HUES6 (cell line): Measurements from ENCODE around the gene DSCAM.

ENCODE experiments used
- H3K27ac ChIP-seq: 2 replicates; pipeline ENCODE4 v1.7.0; 2013; ENCODE audit warnings: low read depth, mild to moderate bottlenecking, low read length, inconsistent platforms
- H3K27me3 ChIP-seq: 2 replicates; pipeline ENCODE4 v1.6.1; 2013; ENCODE audit warnings: low read length; ENCODE audit not compliant: control insufficient read depth, insufficient read depth
- H3K36me3 ChIP-seq: 2 replicates; pipeline ENCODE4 v1.6.1; 2013; ENCODE audit warnings: low read length; ENCODE audit not compliant: control insufficient read depth, insufficient read depth
- H3K4me1 ChIP-seq: 2 replicates; pipeline ENCODE4 v1.6.1; 2013; ENCODE audit warnings: low read length; ENCODE audit not compliant: control insufficient read depth, insufficient read depth
- H3K4me3 ChIP-seq: 2 replicates; pipeline ENCODE4 v1.5.1; 2013; ENCODE audit warnings: low read depth, low read length
- H3K9ac ChIP-seq: one replicate; pipeline ENCODE4 v1.6.1; 2013; ENCODE audit warnings: mild to moderate bottlenecking, low read length
- H3K9me3 ChIP-seq: 2 replicates; pipeline ENCODE4 v1.6.1; 2013; ENCODE audit warnings: low read depth, low read length; ENCODE audit not compliant: control insufficient read depth, insufficient read depth

The DSCAM gene

GRCh38 chr21:40770435-40771055 lies 76.4 kb downstream of the DSCAM start:
- H3K36me3 ChIP-seq = no peaks in the 10 kb centered on the region
- no peaks in the 10 kb centered on the region for H3K9me3 ChIP-seq
- no peaks in the 10 kb centered on the region for H3K27me3 ChIP-seq
- H3K9ac ChIP-seq = no peak overlapping the region
- H3K4me1 ChIP-seq = no peaks in the 10 kb centered on the region
- no peak overlapping the region for H3K4me3 ChIP-seq
- H3K27ac ChIP-seq = no peak overlapping the region

- no peak overlapping the region for H3K4me3 ChIP-seq
- no peaks in the 10 kb centered on the region for H3K9me3 ChIP-seq
- no peak overlapping the region for H3K27ac ChIP-seq
- no peaks in the 10 kb centered on the region for H3K27me3 ChIP-seq
- no peaks in the 10 kb centered on the region for H3K4me1 ChIP-seq
- H3K36me3 ChIP-seq = no peaks in the 10 kb centered on the region
- H3K9ac ChIP-seq = no peak overlapping the region
Observed at GRCh38 chr21:40769231-40769630, 77.7 kb downstream of the DSCAM start.

- H3K27me3 ChIP-seq = no peaks in the 10 kb centered on the region
- no peak overlapping the region for H3K27ac ChIP-seq
- H3K9me3 ChIP-seq = no peaks in the 10 kb centered on the region
- no peaks in the 10 kb centered on the region for H3K36me3 ChIP-seq
- H3K4me3 ChIP-seq = no peak overlapping the region
- H3K9ac ChIP-seq = no peak overlapping the region
- H3K4me1 ChIP-seq = no peaks in the 10 kb centered on the region
Observed at GRCh38 chr21:40768056-40768455, 78.9 kb downstream of the DSCAM start.

- H3K9ac ChIP-seq = no peak overlapping the region
- no peaks in the 10 kb centered on the region for H3K27me3 ChIP-seq
- no peaks in the 10 kb centered on the region for H3K9me3 ChIP-seq
- no peaks in the 10 kb centered on the region for H3K36me3 ChIP-seq
- H3K27ac ChIP-seq = no peak overlapping the region
- H3K4me1 ChIP-seq = no peaks in the 10 kb centered on the region
- no peak overlapping the region for H3K4me3 ChIP-seq
Observed at GRCh38 chr21:40766381-40766780, 80.6 kb downstream of the DSCAM start.

GRCh38 chr21:40765811-40766210 lies 81.1 kb downstream of the DSCAM start:
- H3K9me3 ChIP-seq = no peaks in the 10 kb centered on the region
- H3K4me3 ChIP-seq = no peak overlapping the region
- H3K27me3 ChIP-seq = no peaks in the 10 kb centered on the region
- H3K4me1 ChIP-seq = no peaks in the 10 kb centered on the region
- H3K36me3 ChIP-seq = no peaks in the 10 kb centered on the region
- H3K9ac ChIP-seq = no peak overlapping the region
- no peak overlapping the region for H3K27ac ChIP-seq

- Histone ChIP-seq H3K36me3 (no peaks in the 10 kb centered on the region), H3K9me3 (no peaks in the 10 kb centered on the region), H3K9ac (no peak overlapping the region), H3K4me3 (no peak overlapping the region), H3K4me1 (no peaks in the 10 kb centered on the region), H3K27me3 (no peaks in the 10 kb centered on the region), H3K27ac (no peak overlapping the region)
Observed at GRCh38 chr21:40760821-40761220, 86.1 kb downstream of the DSCAM start.

- H3K27ac ChIP-seq = no peak overlapping the region
- no peaks in the 10 kb centered on the region for H3K9me3 ChIP-seq
- H3K4me3 ChIP-seq = no peak overlapping the region
- H3K27me3 ChIP-seq = no peaks in the 10 kb centered on the region
- no peaks in the 10 kb centered on the region for H3K4me1 ChIP-seq
- no peaks in the 10 kb centered on the region for H3K36me3 ChIP-seq
- no peak overlapping the region for H3K9ac ChIP-seq
Observed at GRCh38 chr21:40759061-40759460, 87.9 kb downstream of the DSCAM start.

- Histone ChIP-seq H3K9ac (no peak overlapping the region), H3K27ac (no peak overlapping the region), H3K27me3 (no peaks in the 10 kb centered on the region), H3K4me3 (no peak overlapping the region), H3K36me3 (no peaks in the 10 kb centered on the region), H3K9me3 (no peaks in the 10 kb centered on the region), H3K4me1 (peaks cover 2% of the 10 kb centered on the region; the same call in 1 of the 2 replicates)
Observed at GRCh38 chr21:40757366-40757765, 89.6 kb downstream of the DSCAM start.

- no peaks in the 10 kb centered on the region for H3K9me3 ChIP-seq
- H3K27ac ChIP-seq = no peak overlapping the region
- no peak overlapping the region for H3K4me3 ChIP-seq
- no peaks in the 10 kb centered on the region for H3K27me3 ChIP-seq
- H3K4me1 ChIP-seq = peaks cover 19% of the 10 kb centered on the region
- no peak overlapping the region for H3K9ac ChIP-seq
- H3K36me3 ChIP-seq = no peaks in the 10 kb centered on the region
Observed at GRCh38 chr21:40754466-40754865, 92.5 kb downstream of the DSCAM start.

GRCh38 chr21:40753756-40754155 lies 93.2 kb downstream of the DSCAM start:
- Histone ChIP-seq H3K9me3 (no peaks in the 10 kb centered on the region), H3K27ac (no peak overlapping the region), H3K4me1 (peaks cover 19% of the 10 kb centered on the region), H3K9ac (no peak overlapping the region), H3K36me3 (no peaks in the 10 kb centered on the region), H3K27me3 (no peaks in the 10 kb centered on the region), H3K4me3 (no peak overlapping the region)

GRCh38 chr21:40752125-40752524 lies 94.8 kb downstream of the DSCAM start:
- H3K27me3 ChIP-seq = no peaks in the 10 kb centered on the region
- H3K27ac ChIP-seq = no peak overlapping the region
- peaks cover 19% of the 10 kb centered on the region for H3K4me1 ChIP-seq
- H3K9ac ChIP-seq = no peak overlapping the region
- no peak overlapping the region for H3K4me3 ChIP-seq
- no peaks in the 10 kb centered on the region for H3K36me3 ChIP-seq
- no peaks in the 10 kb centered on the region for H3K9me3 ChIP-seq

- no peaks in the 10 kb centered on the region for H3K9me3 ChIP-seq
- H3K36me3 ChIP-seq = no peaks in the 10 kb centered on the region
- no peak overlapping the region for H3K27ac ChIP-seq
- H3K4me1 ChIP-seq = peaks cover 19% of the 10 kb centered on the region
- no peak overlapping the region for H3K9ac ChIP-seq
- no peaks in the 10 kb centered on the region for H3K27me3 ChIP-seq
- H3K4me3 ChIP-seq = no peak overlapping the region
Observed at GRCh38 chr21:40751221-40751620, 95.7 kb downstream of the DSCAM start.
